OCI-LY1 (cell line): Measurements from ENCODE around the gene RARG.

ENCODE experiments used
- H2AFZ ChIP-seq: fragments of 200-600 bp; sonication (generic), shearing (Covaris generic); 2 replicates; pipeline ENCODE4 v1.6.0; 2014; ENCODE audit warnings: antibody characterized with exemption, mild to moderate bottlenecking, low read length
- H3F3A ChIP-seq: fragments of 200-600 bp; sonication (generic), shearing (Covaris generic); 2 replicates; pipeline ENCODE4 v1.6.0; 2014; ENCODE audit warnings: mild to moderate bottlenecking, antibody characterized with exemption, low read length, moderate library complexity; ENCODE audit not compliant: insufficient read depth
- H3K27ac ChIP-seq: fragments of 200-600 bp; sonication (generic); 2 replicates; pipeline ENCODE4 v1.5.1; 2014; ENCODE audit warnings: low read length, mixed run types, mild to moderate bottlenecking, low read depth; ENCODE audit not compliant: poor library complexity, severe bottlenecking
- H3K27me3 ChIP-seq: fragments of 200-600 bp; sonication (generic); 2 replicates; pipeline ENCODE4 v1.6.0; 2014; ENCODE audit warnings: antibody characterized with exemption, mild to moderate bottlenecking, low read length, moderate library complexity; ENCODE audit not compliant: insufficient read depth
- H3K36me3 ChIP-seq: fragments of 200-600 bp; sonication (generic); 2 replicates; pipeline ENCODE4 v1.6.1; 2014; ENCODE audit warnings: mild to moderate bottlenecking, antibody characterized with exemption, low read length, moderate library complexity, mixed read lengths; ENCODE audit not compliant: insufficient read depth
- H3K4me1 ChIP-seq: fragments of 200-600 bp; sonication (generic); 2 replicates; pipeline ENCODE4 v1.5.1; 2014; ENCODE audit warnings: mild to moderate bottlenecking, low read length, moderate library complexity; ENCODE audit not compliant: insufficient read depth, severe bottlenecking
- H3K4me2 ChIP-seq: fragments of 200-600 bp; sonication (generic), shearing (Covaris generic); 2 replicates; pipeline ENCODE4 v1.6.1; 2014; ENCODE audit warnings: low read length
- H3K4me3 ChIP-seq: fragments of 200-600 bp; sonication (generic); 2 replicates; pipeline ENCODE4 v1.5.1; 2014; ENCODE audit warnings: low read length, low read depth, mild to moderate bottlenecking, mixed read lengths; ENCODE audit not compliant: poor library complexity, severe bottlenecking
- H3K79me2 ChIP-seq: fragments of 200-600 bp; shearing (Covaris generic); 2 replicates; pipeline ENCODE4 v1.6.1; 2016; ENCODE audit warnings: mixed run types, low read length, mixed read lengths; ENCODE audit not compliant: insufficient read depth
- H3K9ac ChIP-seq: fragments of 200-600 bp; sonication (generic), shearing (Covaris generic); 2 replicates; pipeline ENCODE4 v1.6.1; 2014; ENCODE audit warnings: mild to moderate bottlenecking, low read length, mixed read lengths
- H3K9me2 ChIP-seq: fragments of 200-600 bp; sonication (generic), shearing (Covaris generic); 2 replicates; pipeline ENCODE4 v1.6.1; 2014; ENCODE audit warnings: low read depth, mild to moderate bottlenecking, low read length, mixed read lengths
- H3K9me3 ChIP-seq: fragments of 200-600 bp; shearing (Covaris generic); 2 replicates; pipeline ENCODE4 v1.6.1; 2014; ENCODE audit warnings: low read length, mixed read lengths
- H4K20me1 ChIP-seq: fragments of 200-600 bp; sonication (generic), shearing (Covaris generic); 2 replicates; pipeline ENCODE4 v1.6.0; 2016; ENCODE audit warnings: mild to moderate bottlenecking, low read length; ENCODE audit not compliant: insufficient read depth
- EZH2 ChIP-seq: fragments of 200-600 bp; sonication (generic), shearing (Covaris generic); IDR thresholded peaks from 2 replicates; pipeline ENCODE4 v1.8.0; 2017; ENCODE audit warnings: borderline replicate concordance, mixed run types, mild to moderate bottlenecking, antibody characterized with exemption, low read length, moderate library complexity, mixed read lengths
- TF ChIP-seq, protein P1 (sequence below): fragments of 200-600 bp; sonication (generic), shearing (Covaris generic); IDR thresholded peaks from 2 replicates; pipeline ENCODE4 v1.5.1; 2017; ENCODE audit warnings: mild to moderate bottlenecking, antibody characterized with exemption, low read length, moderate library complexity, mixed read lengths

The RARG gene

DNA sequence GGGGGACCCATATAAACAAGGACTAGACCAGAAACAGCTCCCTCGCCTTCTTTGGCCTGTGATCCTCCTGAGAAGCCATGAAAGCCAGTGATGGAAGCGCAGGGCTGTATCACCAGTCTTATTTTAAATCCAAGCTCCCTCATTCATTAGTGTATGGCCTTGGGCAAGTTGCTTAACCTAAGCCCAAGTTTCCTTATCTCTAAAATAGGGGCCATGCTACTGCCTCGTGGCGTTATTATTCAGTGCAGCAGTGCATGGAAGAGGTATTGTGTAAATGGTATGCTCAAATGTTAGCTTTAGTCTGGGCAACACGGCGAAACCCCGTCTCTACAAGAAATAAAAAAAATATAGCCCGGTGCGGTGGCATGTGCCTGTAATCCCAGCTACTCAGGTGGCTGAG lies 46.0 kb upstream of the RARG start:
- Histone ChIP-seq H3K4me1 (no peaks in the 10 kb centered on the region), H3K9me3 (no peaks in the 10 kb centered on the region), H3F3A (no peaks in the 10 kb centered on the region), H3K27ac (no peak overlapping the region), H3K9ac (no peak overlapping the region), H3K9me2 (no peaks in the 10 kb centered on the region), H3K4me2 (no peak overlapping the region), H3K79me2 (no peaks in the 10 kb centered on the region), H4K20me1 (no peaks in the 10 kb centered on the region), H3K36me3 (peaks cover 89% of the 10 kb centered on the region), H2AFZ (no peak overlapping the region), H3K4me3 (no peak overlapping the region), H3K27me3 (no peaks in the 10 kb centered on the region)
- no peak for TF ChIP-seq EZH2
- TF ChIP-seq, protein P1, sequence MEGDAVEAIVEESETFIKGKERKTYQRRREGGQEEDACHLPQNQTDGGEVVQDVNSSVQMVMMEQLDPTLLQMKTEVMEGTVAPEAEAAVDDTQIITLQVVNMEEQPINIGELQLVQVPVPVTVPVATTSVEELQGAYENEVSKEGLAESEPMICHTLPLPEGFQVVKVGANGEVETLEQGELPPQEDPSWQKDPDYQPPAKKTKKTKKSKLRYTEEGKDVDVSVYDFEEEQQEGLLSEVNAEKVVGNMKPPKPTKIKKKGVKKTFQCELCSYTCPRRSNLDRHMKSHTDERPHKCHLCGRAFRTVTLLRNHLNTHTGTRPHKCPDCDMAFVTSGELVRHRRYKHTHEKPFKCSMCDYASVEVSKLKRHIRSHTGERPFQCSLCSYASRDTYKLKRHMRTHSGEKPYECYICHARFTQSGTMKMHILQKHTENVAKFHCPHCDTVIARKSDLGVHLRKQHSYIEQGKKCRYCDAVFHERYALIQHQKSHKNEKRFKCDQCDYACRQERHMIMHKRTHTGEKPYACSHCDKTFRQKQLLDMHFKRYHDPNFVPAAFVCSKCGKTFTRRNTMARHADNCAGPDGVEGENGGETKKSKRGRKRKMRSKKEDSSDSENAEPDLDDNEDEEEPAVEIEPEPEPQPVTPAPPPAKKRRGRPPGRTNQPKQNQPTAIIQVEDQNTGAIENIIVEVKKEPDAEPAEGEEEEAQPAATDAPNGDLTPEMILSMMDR = no peak

DNA sequence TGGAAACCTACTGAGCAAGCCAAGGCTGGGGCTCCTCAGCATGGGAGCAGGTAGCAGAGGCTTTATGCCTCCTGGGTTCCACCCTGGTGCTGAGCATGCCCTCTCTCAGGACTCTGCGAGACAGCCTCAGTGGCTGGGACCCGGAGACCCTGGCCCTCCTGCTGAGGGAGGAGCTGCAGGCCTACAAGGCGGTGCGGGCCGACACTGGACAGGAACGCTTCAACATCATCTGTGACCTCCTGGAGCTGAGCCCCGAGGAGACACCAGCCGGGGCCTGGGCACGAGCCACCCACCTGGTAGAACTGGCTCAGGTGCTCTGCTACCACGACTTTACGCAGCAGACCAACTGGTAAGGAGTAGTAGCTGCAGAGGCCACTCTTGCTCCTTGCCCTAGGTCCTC lies 44.5 kb upstream of the RARG start:
- Histone ChIP-seq H3K9ac (no peak overlapping the region), H3F3A (no peaks in the 10 kb centered on the region), H3K4me3 (no peak overlapping the region), H3K27ac (no peak overlapping the region), H4K20me1 (no peaks in the 10 kb centered on the region), H2AFZ (no peak overlapping the region), H3K4me2 (no peak overlapping the region), H3K27me3 (no peaks in the 10 kb centered on the region), H3K79me2 (no peaks in the 10 kb centered on the region), H3K9me2 (no peaks in the 10 kb centered on the region), H3K9me3 (no peaks in the 10 kb centered on the region), H3K36me3 (peaks cover 84% of the 10 kb centered on the region), H3K4me1 (no peaks in the 10 kb centered on the region)
- TF ChIP-seq EZH2 = no peak
- TF ChIP-seq, protein P1 = no peak

DNA sequence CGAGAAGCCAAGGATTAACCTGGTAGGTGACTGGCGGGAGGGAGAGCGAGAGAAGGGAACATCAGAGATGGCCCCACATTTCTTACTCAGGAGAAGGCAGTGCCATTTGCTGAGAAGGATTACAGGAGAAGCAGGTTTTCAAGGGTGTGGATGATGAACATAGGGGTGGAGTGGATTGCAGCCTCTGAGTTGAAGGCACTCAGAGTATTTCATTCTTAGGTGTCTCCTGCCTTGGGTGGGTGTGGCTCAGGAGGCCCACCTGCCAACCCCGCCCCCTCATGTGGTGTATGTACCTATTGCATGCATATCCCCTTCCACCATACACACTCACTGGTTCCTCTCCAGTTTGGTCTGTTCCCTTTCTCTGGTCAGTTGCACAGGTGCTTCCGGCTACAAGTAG lies 42.4 kb upstream of the RARG start:
- Histone ChIP-seq H4K20me1 (no peaks in the 10 kb centered on the region), H3K27ac (no peak overlapping the region)

More for the DNA sequence above, 42.4 kb upstream of the RARG start:
- Histone ChIP-seq H3K9ac (no peak overlapping the region), H2AFZ (no peak overlapping the region), H3K4me3 (no peak overlapping the region), H3K9me2 (no peaks in the 10 kb centered on the region), H3K9me3 (no peaks in the 10 kb centered on the region), H3K79me2 (no peaks in the 10 kb centered on the region), H3K4me1 (peaks cover 14% of the 10 kb centered on the region), H3K36me3 (peaks cover 81% of the 10 kb centered on the region), H3F3A (no peaks in the 10 kb centered on the region), H3K27me3 (no peaks in the 10 kb centered on the region), H3K4me2 (no peak overlapping the region)
- TF ChIP-seq, protein P1 = no peak
